ENCODE measurements around the gene PPP2R1A. TPM values are rescaled to one million over a fixed set of nuclear protein-coding genes. Genes with fewer than 3 reads are reported as not detected.

The PPP2R1A gene
- total and polyA plus RNA-seq, 2 of the 13 experiments (the other 11 are each of a cell fraction or from before 2014, with no cell fraction given), result 86.7 to 130 TPM

- no peak for TF ChIP-seq ZNF576 (CRISPR knock-in tag; IDR thresholded peaks at IDR 0.05)
- TF ChIP-seq ZNF451 (CRISPR knock-in tag; IDR thresholded peaks at IDR 0.05), result no peak
- TF ChIP-seq EZH2 (conservative IDR thresholded peaks at IDR 0.05; ENCODE audit: low read depth, low read length), result no peak
- no peak; the same call in 1 of the 2 replicates for TF ChIP-seq SMC3 (IDR thresholded peaks at IDR 0.05; ENCODE audit: low read length)
- no peak for TF ChIP-seq NFE2L1 (CRISPR knock-in tag; IDR thresholded peaks at IDR 0.05; ENCODE audit: borderline replicate concordance)
- peak; percentile 67; the same call in 1 of the 2 replicates for TF ChIP-seq SMYD3 (CRISPR knock-in tag; IDR thresholded peaks at IDR 0.05)
- peak; percentile 85 for TF ChIP-seq NFYB (CRISPR knock-in tag; IDR thresholded peaks at IDR 0.05)
- no peak for TF ChIP-seq MATR3 (CRISPR knock-in tag; IDR thresholded peaks at IDR 0.05)
- peak; percentile 83 for TF ChIP-seq KAT8 (CRISPR knock-in tag; IDR thresholded peaks at IDR 0.05)
- TF ChIP-seq MLX (CRISPR knock-in tag; IDR thresholded peaks at IDR 0.05), result peak; percentile 38; the same call in 1 of the 2 replicates
- no peak for TF ChIP-seq ZBTB43 (CRISPR knock-in tag; conservative IDR thresholded peaks at IDR 0.05)
- TF ChIP-seq GLI4 (CRISPR knock-in tag; IDR thresholded peaks at IDR 0.05; ENCODE audit: borderline replicate concordance), result no peak
- peak; percentile 35 for TF ChIP-seq CBX1 (IDR thresholded peaks at IDR 0.05; ENCODE audit: low read depth)
- no peak for TF ChIP-seq KLF12 (CRISPR knock-in tag; IDR thresholded peaks at IDR 0.05; ENCODE audit: borderline replicate concordance)
- TF ChIP-seq PBX2 (CRISPR knock-in tag; IDR thresholded peaks at IDR 0.05), result no peak
- 0 out of 2 replicates have a peak, but pooled peaks have one; percentile 3 for TF ChIP-seq KDM3A (CRISPR knock-in tag; IDR thresholded peaks at IDR 0.05; ENCODE audit: low read depth)
- TF ChIP-seq ZNF274 (CRISPR knock-in tag; IDR thresholded peaks at IDR 0.05), result no peak; the same call in 1 of the 2 replicates
- TF ChIP-seq ELF1 (CRISPR knock-in tag; IDR thresholded peaks at IDR 0.05), result peak; percentile 98
- TF ChIP-seq HNF4G (IDR thresholded peaks at IDR 0.05; ENCODE audit: borderline replicate concordance, low read depth, low read length), result no peak
- no peak; the same call in 1 of the 2 replicates for TF ChIP-seq HNF4G (CRISPR knock-in tag; IDR thresholded peaks at IDR 0.05; ENCODE audit: borderline replicate concordance, low read depth)
- peak; percentile 81 for TF ChIP-seq ZNF350 (CRISPR knock-in tag; IDR thresholded peaks at IDR 0.05; ENCODE audit: borderline replicate concordance, low read depth)
- TF ChIP-seq CERS6 (CRISPR knock-in tag; IDR thresholded peaks at IDR 0.05), result no peak
- TF ChIP-seq EP300 (IDR thresholded peaks at IDR 0.05; ENCODE audit: low read depth in 2 of 2, low read length in 2 of 2), result no peak
- TF ChIP-seq EP300 (CRISPR knock-in tag; IDR thresholded peaks at IDR 0.05; ENCODE audit: borderline replicate concordance), result no peak
- TF ChIP-seq HDAC6 (IDR thresholded peaks at IDR 0.05; ENCODE audit: low read depth, low read length), result no peak
- no peak for TF ChIP-seq ZNF329 (CRISPR knock-in tag; IDR thresholded peaks at IDR 0.05; ENCODE audit: low read depth)
- 0 out of 2 replicates have a peak, but pooled peaks have one; percentile 61 for TF ChIP-seq HOXA9 (CRISPR knock-in tag; IDR thresholded peaks at IDR 0.05; ENCODE audit: borderline replicate concordance)
Observed at GRCh38 chr19:52269338-52270261, 79.7 kb downstream of the PPP2R1A start, which contains the start of gene ZNF766 (continued).

All from HepG2 (cell line).